Kidney glomerular epithelial cell (primary cell): ENCODE data around the gene GDF7.

Experiments used
- DNase-seq: peaks from one replicate; lab custom pipeline; 2025; lab: John Stamatoyannopoulos, UW

Gene GDF7

GRCh38 chr2:20674309-20674965 is 7.5 kb downstream of the GDF7 start:
- DNase-seq: no peak

GRCh38 chr2:20674974-20675679 is 8.2 kb downstream of the GDF7 start:
- peak; percentile 56 for DNase-seq

- peak; percentile 5 for DNase-seq
These were observed 8.9 kb downstream of the GDF7 start for GRCh38 chr2:20675701-20676352.

GRCh38 chr2:20676353-20677215 is 9.6 kb downstream of the GDF7 start:
- DNase-seq: no peak

GRCh38 chr2:20677301-20678085 is 10.5 kb downstream of the GDF7 start:
- no peak for DNase-seq

- DNase-seq: no peak
These were observed 11.1 kb downstream of the GDF7 start for GRCh38 chr2:20678086-20678395.

- no peak for DNase-seq
These were observed 11.8 kb downstream of the GDF7 start for GRCh38 chr2:20678780-20679179.

- DNase-seq: no peak
These were observed 13.9 kb downstream of the GDF7 start for GRCh38 chr2:20680744-20681375.

GRCh38 chr2:20682167-20682920 is 15.4 kb downstream of the GDF7 start:
- DNase-seq: peak; percentile 14

GRCh38 chr2:20684581-20685063 is 17.7 kb downstream of the GDF7 start:
- DNase-seq: no peak

GRCh38 chr2:20687260-20687832 is 20.4 kb downstream of the GDF7 start:
- DNase-seq: no peak

GRCh38 chr2:20689428-20690264 is 22.7 kb downstream of the GDF7 start:
- DNase-seq: no peak

- DNase-seq: no peak
These were observed 24.3 kb downstream of the GDF7 start for GRCh38 chr2:20691076-20691734.

- DNase-seq: no peak
These were observed 25.1 kb downstream of the GDF7 start for GRCh38 chr2:20692081-20692480.

- no peak for DNase-seq
These were observed 26.4 kb downstream of the GDF7 start for GRCh38 chr2:20693317-20693716.

GRCh38 chr2:20696366-20696765 is 29.4 kb downstream of the GDF7 start:
- no peak for DNase-seq

- DNase-seq: no peak
These were observed 30.5 kb downstream of the GDF7 start for GRCh38 chr2:20697322-20697934.
